Thoracic aorta (tissue), 2 donors: Measurements from ENCODE around the gene SCN8A. TPM values are rescaled to one million over a fixed set of nuclear protein-coding genes. Genes with fewer than 3 reads are reported as not detected.

Experiments used
- ATAC-seq: fragments of 150-250 bp; one replicate; pipeline ENCODE4 v1.8.0; 2017; ENCODE audit warnings: low read depth; ENCODE audit not compliant: insufficient number of reproducible peaks, low FRiP score
- DNase-seq: peaks from one replicate; pipeline ENCODE4 v3.0.0-alpha.2; 2020; ENCODE audit warnings: low spot score
- H3K27ac ChIP-seq, 2 donors: fragments of 200-600 bp; sonication (generic); 1 replicate in 1 of 2; 2 replicates in 1 of 2; pipeline ENCODE4 v1.5.1; 2016; ENCODE audit warnings: mild to moderate bottlenecking in 2 of 2, moderate library complexity in 2 of 2
- H3K27me3 ChIP-seq: fragments of 200-600 bp; sonication (generic); replicated peaks from 2 replicates; pipeline ENCODE4 v1.6.0; 2016; ENCODE audit warnings: mild to moderate bottlenecking; ENCODE audit not compliant: insufficient read depth
- H3K36me3 ChIP-seq: fragments of 200-600 bp; sonication (generic); one replicate; pipeline ENCODE4 v1.5.1; 2016
- H3K4me1 ChIP-seq, 2 donors: fragments of 200-600 bp; sonication (generic); 1 replicate in 1 of 2; 2 replicates in 1 of 2; pipeline versions ENCODE4 v1.5.1 to v1.6.0; 2016; ENCODE audit warnings: low read depth in 2 of 2, mild to moderate bottlenecking in 1 of 2; ENCODE audit not compliant: control insufficient read depth in 1 of 2
- H3K4me3 ChIP-seq: fragments of 200-600 bp; sonication (generic); 2 replicates; pipeline ENCODE4 v1.5.1; 2016; ENCODE audit warnings: mild to moderate bottlenecking
- H3K9me3 ChIP-seq: fragments of 200-600 bp; sonication (generic); 2 replicates; pipeline ENCODE4 v1.5.1; 2016
- CTCF ChIP-seq: fragments of 200-600 bp; sonication (generic); IDR thresholded peaks from one replicate; pipeline ENCODE4 v1.5.1; 2019; ENCODE audit warnings: antibody characterized with exemption
- total RNA-seq, 2 donors: library from RNA; depleted of rRNA; stranded (reverse); fragments of >200 nt; gene quantifications; one replicate each; pipeline versions ENCODE4 v1.1.0 to v1.2.3, GENCODE V29; 2016

Gene SCN8A
- total RNA-seq, 2 donors from 2014 or later, result 0.54 TPM; not detected in 1

DNA sequence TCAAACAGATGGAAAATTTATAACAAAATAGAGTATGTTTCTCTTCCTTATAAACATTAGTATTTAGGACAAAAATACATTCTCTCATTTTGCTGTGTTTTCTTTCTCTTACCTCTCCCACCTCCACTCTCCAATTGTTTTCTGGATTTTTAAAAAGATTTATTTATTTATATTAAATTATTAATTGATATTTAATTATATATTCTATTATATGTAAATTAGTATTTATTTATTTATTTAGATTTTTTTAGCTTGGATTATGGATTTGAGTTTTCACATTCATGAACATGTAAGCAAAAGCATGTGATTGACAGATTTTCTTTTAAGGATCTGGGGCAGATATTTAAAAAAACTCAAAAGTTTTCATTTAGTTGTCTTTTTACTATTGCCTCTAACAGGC, 35.6 kb downstream of the SCN8A start:
- no peaks in the 10 kb centered on the region for H3K4me1 ChIP-seq
- H3K9me3 ChIP-seq, result no peaks in the 10 kb centered on the region
- no peak for TF ChIP-seq CTCF
- no peak overlapping the region for H3K27ac ChIP-seq
- no peak overlapping the region for H3K4me3 ChIP-seq
- no peak for DNase-seq
- ATAC-seq, result no peak
- no peaks in the 10 kb centered on the region for H3K36me3 ChIP-seq
- no peaks in the 10 kb centered on the region for H3K27me3 ChIP-seq

- Histone ChIP-seq H3K4me3 (no peak overlapping the region), H3K27me3 (no peaks in the 10 kb centered on the region), H3K4me1 (no peaks in the 10 kb centered on the region), H3K27ac (no peak overlapping the region), H3K9me3 (no peaks in the 10 kb centered on the region), H3K36me3 (no peaks in the 10 kb centered on the region)
- no peak for DNase-seq
- ATAC-seq, result no peak
- no peak for TF ChIP-seq CTCF
These were observed 39.3 kb downstream of the SCN8A start for GRCh38 chr12:51630256-51630880.

DNA sequence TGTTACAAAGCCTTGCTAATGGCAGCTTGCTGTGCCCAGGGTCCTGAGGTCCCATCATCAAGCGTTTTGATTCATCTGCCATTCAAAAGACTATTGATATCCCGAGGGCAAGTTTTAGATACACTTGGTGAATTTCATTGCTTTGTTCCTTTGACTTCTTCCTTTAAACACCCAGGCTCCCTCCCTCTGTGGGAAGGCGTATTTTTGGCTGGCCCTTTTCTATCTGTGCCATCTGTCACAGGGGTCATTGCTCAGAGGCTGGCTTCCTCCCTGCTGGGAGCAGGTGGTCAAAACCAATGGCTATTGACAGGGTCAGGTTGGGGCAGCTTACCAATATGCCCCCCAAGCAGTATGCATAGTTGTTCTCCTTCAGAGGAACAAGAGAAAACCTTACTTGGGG, 40.0 kb downstream of the SCN8A start:
- DNase-seq (no peak), ATAC-seq (no peak)
- H3K9me3 ChIP-seq, result no peaks in the 10 kb centered on the region
- no peak overlapping the region for H3K4me3 ChIP-seq
- no peaks in the 10 kb centered on the region for H3K36me3 ChIP-seq
- H3K27ac ChIP-seq, result no peak overlapping the region
- H3K27me3 ChIP-seq, result no peaks in the 10 kb centered on the region
- TF ChIP-seq CTCF, result no peak
- no peaks in the 10 kb centered on the region for H3K4me1 ChIP-seq

GRCh38 chr12:51631591-51631990, 40.6 kb downstream of the SCN8A start:
- no peaks in the 10 kb centered on the region for H3K27me3 ChIP-seq
- no peaks in the 10 kb centered on the region for H3K4me1 ChIP-seq
- H3K9me3 ChIP-seq, result no peaks in the 10 kb centered on the region
- DNase-seq (no peak), ATAC-seq (no peak)
- H3K4me3 ChIP-seq, result no peak overlapping the region
- H3K27ac ChIP-seq, result no peak overlapping the region
- H3K36me3 ChIP-seq, result no peaks in the 10 kb centered on the region
- TF ChIP-seq CTCF, result no peak

DNA sequence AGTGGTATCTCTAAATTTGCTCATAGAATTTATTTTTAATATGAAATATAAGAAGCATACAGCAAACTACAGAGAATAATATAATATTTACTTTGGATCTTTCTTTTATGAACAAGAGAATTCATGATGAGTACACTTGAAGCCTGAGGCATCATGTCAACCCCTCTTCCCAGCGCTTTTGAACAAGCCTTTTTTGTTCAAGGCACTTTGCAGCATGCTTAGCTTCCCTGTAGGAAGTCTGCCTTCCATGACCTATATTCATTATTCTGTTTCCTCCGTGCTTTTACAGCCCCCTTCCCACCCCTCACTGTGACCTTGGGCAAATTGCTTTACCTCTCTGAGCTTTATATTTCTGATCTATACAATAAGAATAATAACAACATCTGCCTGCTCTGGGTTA, 41.6 kb downstream of the SCN8A start:
- TF ChIP-seq CTCF, result no peak

More for the DNA sequence above, 41.6 kb downstream of the SCN8A start:
- no peak for ATAC-seq
- no peak for DNase-seq
- Histone ChIP-seq H3K27me3 (no peaks in the 10 kb centered on the region), H3K9me3 (peaks cover 1% of the 10 kb centered on the region), H3K36me3 (no peaks in the 10 kb centered on the region), H3K4me1 (no peaks in the 10 kb centered on the region), H3K27ac (no peak overlapping the region), H3K4me3 (no peak overlapping the region)
